Measurements from ENCODE around the gene RPL14.
"Not testable (repeated sequence)": the region's sequence is repeated elsewhere in the genome, so short reads cannot be mapped to it uniquely, and the experiment has no call there.

RPL14 gene

DNA sequence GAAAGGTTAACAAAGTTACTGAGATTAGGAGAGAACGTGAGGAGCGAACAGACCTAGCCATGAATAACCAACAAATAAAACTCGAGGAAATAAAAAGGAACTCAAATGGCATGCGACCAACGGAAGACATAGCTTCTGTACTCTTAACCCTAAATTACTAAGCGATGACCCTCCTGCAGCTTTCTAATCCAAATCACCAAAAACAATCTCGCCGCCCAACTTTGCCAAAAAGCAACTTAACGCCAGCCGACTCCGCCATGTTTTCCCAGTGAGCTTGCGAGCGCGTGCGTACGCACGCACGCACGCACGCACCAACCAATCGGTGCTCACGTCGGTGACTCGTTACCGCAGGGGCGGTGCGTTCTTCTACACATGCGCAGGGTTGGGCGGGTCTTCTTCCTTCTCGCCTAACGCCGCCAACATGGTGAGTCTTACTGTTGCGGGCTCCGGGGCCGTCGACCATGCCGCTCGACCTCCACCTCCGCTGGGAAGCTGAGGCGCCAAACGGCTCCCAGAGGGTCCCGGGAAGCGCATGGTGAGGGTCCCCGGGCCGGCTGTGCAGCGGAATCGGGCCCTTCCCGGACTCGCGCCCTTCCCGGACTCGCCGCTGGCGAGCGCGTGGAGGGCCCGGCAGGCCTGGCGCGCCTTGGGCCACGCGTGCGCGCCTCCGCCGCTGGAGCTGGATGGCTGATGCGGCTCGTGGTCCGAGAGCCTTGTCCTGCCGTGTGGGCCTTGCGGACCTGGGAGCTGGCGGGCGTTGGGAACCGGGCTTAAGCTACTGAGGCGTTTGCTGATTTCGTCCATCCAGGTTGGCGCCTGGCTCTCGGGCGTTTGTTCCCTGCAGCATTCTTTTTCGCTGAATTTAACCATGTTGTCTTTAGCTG is at the start of gene RPL14:
Gene RPL14, plus strand, starts transcription at position 400 of the 884 bp plus-strand sequence. Its CDS starts 133 bp downstream, at position 533.
- DNase-seq = peak; percentile 95

- DNase-seq = no peak
Measured at GRCh38 chr3:40407611-40408010, 49.5 kb upstream of the RPL14 start.

DNA sequence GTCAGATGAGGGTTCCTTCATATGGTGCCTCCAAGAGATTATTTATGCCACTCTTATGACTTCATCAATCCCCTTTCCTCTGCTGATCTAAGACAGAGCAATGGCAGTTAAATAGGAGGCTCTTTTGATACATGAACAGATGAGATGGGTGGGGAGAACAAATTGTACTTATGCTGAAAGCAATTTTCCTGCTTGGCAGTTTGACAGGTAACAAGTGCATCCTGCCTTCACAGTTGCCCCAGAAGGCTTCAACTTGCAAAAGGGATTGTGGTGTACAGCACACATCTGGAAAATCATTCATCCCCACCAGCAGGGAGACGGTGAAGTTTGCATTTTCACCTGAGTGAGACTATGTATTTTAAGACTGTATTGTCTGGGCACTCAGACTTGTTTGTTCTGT is 42.9 kb upstream of the RPL14 start:
- no peak for DNase-seq

- no peak for DNase-seq
Measured at GRCh38 chr3:40417845-40418543, 39.1 kb upstream of the RPL14 start.

DNA sequence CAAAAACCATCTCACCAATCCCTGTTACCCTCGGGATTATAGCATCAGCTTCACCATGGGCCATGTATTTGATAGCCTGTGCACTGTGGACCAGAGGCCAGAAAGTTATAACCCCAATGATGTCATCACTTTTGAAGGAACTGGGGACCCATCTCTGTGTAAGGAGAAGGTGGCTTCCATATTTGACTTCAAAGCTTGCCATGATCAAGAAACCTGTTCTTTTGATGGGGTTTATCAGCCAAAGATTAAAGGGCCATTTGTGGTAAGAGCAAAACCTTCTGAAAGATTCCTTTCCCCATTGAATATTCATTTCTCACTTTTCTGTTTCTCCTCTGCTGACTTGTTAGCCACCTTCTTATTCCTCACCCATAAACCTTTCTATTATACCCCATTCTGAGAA is 34.3 kb upstream of the RPL14 start:
- no peak for DNase-seq

DNA sequence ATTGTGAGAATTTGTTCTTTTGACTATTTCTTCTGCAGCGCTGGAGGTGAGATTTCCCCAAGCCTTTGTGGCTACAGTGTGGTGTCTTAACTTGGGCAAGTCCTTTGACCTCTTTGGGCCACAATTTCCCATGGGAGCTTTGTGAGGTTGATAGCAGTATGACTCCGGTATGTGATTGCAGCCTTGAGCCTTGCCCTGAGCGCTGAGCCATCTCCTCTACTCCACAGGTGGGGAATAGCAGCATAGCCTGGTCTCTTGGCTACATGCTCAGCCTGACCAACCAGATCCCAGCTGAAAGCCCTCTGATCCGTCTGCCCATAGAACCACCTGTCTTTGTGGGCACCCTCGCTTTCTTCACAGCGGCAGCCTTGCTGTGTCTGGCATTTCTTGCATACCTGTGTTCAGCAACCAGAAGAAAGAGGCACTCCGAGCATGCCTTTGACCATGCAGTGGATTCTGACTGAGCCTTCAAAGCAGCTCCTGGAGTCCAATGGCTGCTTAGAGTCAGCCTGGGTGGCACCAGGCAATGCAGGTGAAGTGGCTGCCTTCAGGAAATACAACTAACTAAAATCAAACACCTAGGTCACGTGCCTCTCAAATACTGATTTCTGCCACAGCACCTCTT is 30.0 kb upstream of the RPL14 start:
- DNase-seq = no peak

DNA sequence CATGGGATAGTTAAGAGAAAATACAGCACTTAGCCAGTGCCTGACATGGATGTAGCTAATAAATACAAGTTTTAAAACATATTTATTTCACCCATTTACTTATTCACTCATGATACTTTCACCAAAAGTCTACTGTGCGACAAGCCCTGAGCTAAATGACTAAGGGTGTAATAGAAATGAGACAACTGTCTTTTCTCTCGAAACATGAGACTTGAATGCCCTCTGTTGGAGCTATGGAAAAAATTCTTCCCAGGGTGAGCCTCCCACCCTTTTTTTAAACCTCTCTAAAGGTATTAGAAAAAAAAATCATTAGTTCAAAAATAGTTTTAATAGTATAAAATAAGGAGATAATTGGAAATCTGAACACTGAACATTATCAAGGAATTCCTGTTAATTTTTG is 24.3 kb upstream of the RPL14 start:
- no peak for DNase-seq

- DNase-seq = no peak
Measured at GRCh38 chr3:40437889-40438288, 19.2 kb upstream of the RPL14 start.

- no peak for DNase-seq
Measured at GRCh38 chr3:40445062-40445461, 12.1 kb upstream of the RPL14 start.

DNA sequence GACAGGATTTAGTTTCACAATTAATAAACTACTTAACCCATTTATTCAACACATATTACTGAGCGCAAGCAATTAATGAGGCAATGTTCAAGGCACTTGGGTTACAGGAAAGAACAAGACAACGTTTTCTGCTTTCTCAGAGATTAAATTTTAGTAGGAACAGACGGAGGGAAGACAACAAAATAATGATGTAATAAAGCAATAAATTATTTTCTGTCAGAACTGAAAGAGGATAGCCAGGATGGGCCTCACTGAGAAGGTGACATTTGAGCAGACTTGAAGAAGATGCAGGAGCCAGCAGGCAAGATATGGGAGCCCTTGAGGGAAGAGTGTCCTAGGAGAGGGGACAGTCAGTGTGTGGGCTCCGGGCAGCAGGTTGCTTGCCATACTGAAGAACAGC is 11.3 kb upstream of the RPL14 start:
- DNase-seq = no peak

GRCh38 chr3:40450438-40450837 is 6.7 kb upstream of the RPL14 start:
- DNase-seq = no peak

- DNase-seq = no peak
Measured at GRCh38 chr3:40451551-40451950, 5.6 kb upstream of the RPL14 start.

DNA sequence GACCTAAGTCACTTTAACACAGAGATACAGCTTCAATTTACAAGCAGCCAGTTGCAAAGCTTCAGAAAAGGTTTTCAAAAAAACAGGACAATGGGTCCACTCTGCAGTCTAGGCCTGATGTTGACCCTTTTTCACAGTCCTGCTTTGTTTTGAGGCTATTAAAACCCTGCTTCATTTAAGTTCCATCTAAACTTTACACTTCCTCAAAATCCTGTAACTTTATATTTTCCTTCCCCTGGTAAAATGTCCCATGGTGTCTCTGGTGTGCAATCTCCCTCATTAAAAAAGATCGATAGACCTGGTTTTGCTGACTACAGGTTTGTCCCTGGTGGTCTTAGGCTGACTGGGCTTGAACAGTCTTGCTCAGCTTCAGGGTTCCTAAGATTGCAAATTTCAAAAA is 5.1 kb upstream of the RPL14 start:
- no peak for DNase-seq

DNA sequence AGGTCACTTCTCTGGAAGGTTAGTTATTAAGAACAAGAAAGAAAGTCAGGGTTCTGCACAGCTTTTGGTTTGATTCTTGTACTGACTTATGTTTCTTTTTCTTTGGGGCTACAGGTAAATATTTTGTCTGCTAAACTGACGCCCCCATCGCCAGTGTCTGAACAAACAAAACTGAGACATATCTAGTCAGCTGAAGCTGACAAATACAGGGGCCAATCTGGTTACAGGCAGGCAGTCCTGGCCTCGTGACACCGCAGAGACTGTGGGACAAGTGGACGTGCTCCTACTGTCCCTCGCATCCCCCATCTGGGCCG is 4.6 kb upstream of the RPL14 start:
- DNase-seq = no peak

GRCh38 chr3:40452876-40453730 is 4.0 kb upstream of the RPL14 start:
- DNase-seq = peak; percentile 97 to 98

DNA sequence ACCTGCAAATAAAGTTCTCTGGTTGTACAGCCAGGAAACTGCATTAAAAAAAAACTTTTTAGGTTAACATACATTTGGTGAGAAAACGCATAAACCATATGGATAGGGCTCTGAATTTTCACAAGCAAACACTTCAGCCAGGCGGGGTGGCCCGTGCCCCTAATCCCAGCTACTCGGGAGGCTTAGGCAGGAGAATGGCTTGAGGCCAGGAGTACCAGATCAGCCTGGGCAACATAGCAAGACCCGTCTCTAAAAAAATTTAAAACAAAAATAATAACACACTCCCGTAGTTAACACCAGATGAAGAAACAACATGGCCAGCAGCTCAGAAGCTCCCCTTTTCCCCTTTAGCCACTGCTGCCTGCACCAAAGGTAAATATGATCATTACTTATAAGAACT is 3.2 kb upstream of the RPL14 start:
- no peak for DNase-seq

DNA sequence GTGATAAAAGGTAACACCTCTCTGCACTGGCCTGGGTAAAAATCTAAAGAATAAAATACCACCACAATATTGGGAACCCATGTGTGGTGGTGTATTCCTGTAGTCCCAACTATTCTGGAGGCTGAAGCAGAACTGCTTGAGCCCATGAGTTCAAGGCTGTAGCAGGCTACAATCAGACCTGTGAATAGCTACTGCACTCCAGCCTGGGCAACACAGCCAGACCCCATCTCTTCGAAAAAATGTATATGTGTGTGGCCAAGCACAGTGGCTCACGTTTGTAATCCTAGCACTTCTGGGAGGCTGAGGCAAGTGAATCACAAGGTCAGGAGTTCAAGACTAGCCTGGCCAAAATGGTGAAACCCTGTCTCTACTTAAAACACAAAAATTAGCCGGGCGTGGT is 1.8 kb upstream of the RPL14 start:
- DNase-seq = no peak

- DNase-seq = no peak
Measured at GRCh38 chr3:40456279-40456939, 730 bp upstream of the RPL14 start.

DNA sequence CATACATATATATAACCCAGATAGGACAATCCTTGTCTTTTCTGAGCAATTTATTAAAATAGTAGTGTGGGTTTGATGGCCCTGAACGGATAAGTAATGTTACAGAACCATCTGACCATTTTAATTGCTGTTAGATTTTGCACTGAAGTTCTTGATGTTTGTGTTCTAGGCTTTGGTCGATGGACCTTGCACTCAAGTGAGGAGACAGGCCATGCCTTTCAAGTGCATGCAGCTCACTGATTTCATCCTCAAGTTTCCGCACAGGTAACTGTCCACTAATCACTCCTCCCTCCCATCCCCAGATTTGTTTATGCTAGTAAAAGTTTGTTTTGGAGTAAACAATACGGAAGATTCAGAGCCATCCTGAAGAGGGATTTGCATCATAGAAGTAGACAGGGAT is 1.3 kb downstream of the RPL14 start:
- no peak for DNase-seq

- DNase-seq = not testable (repeated sequence)
Measured at GRCh38 chr3:40460481-40460880, 3.3 kb downstream of the RPL14 start.

GRCh38 chr3:40461161-40461560 is 4.0 kb downstream of the RPL14 start:
- no peak for DNase-seq

- DNase-seq = not testable (repeated sequence)
Measured at GRCh38 chr3:40462838-40463237, 5.7 kb downstream of the RPL14 start.

All from CD4-positive, alpha-beta T cell treated with Interleukin-4 for 1 hour (primary cell).